Inferior parietal cortex (tissue), 1 donor: ENCODE data around the gene PLAAT5.

Experiments
- DNase-seq: peaks from one replicate; pipeline ENCODE4 v3.0.0-alpha.2; 2016; ENCODE audit errors: extremely low spot score

The PLAAT5 gene

DNA sequence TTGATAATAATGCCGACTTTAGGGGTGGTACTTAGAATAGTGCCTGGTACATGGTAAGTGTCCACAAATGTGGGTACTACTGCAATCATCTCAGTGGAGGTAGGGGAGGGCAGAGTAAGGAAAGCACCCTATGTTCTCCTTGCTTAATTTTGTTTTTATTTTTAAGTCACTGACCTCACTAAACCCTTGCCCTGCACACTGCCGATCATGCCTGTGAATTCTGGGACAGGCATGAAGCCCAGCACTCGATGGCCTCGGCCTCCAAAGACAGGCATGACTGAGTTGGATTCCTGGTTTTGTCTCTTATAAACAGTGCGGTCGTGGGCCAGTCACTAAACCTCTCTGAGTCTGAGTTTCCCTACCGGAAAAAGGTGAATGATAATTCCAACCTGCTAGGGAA is 21.8 kb upstream of the PLAAT5 start:
- DNase-seq: no peak

DNA sequence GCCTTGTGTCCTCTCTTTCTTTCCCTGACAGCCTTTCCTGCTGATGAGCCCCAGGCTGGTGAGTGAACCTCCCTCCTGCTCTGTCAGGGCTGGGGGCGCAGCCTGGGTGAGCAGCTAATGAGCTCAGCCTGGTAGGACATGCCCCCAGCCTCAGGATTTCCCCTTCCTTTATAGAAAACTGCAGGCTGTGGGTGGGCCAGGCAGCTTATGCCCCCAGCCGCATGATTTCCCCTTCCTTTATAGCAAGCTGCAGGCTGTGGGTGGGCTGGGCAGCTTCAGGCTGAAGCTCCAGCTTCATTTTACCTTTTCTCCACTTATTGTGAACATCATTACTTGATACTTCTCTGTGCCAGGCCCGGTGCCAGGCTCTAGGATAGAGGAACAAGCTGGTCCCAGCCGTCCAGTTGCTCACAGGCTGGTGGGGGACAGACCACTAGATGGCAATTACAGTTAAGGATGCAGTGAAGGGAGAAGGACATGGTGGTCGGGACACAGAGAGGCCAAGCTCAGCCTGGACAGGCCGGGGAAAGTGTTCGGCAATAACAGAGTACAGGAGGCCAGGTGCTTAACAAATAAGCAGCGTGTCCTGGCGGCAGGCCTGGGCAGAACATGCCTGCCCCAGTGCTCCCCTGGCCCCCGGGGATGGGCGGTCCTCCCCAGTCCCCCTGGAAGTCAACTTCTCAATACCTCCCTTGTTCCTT is 20.2 kb upstream of the PLAAT5 start:
- no peak for DNase-seq

DNA sequence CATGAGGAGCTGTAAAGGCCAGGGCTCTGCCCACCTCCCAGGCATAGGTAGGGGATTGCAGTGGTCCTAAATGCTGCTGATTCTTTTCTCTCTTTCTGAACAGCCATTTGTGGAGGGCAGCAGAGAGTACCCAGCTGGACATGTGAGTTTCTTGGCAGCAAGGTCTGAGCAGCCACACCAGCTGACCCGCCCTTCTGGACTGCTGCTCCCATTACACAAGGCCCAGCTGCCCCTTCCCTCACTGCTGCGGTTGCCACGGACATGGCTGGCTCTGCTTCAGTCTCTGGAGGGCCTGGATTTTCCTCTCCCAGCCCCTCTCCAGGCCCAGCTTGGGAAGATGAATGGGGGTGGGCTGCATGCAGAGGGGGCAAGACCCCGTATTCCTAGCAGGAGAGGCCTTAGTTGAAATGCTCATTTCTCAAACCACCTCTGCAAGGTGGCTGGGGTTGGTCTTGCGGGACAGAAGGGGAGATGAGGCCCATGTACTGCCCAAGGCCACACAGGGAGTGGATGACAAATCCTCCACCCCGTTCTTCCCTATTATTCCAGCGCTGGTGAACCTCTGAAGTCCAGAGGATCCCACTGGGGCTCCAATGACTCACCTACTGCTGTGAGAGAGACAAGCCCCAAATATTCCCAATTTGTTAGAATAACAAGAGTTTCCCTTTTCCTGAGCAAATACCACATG is 19.5 kb upstream of the PLAAT5 start:
- DNase-seq: peak; percentile 79

DNA sequence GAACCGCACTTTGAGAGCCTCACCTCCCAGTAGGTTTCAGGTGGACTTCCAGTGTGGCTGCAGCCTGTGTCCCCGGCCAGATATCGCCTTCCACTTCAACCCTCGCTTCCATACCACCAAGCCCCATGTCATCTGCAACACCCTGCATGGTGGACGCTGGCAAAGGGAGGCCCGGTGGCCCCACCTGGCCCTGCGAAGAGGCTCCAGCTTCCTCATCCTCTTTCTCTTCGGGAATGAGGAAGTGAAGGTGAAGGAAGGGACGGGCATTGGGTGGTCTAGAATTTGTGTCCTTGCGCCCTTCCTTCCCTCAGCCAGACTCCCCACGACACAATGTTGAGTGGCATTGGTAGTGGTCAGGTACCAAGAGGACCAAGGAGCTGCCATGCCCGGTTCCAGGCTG is 17.8 kb upstream of the PLAAT5 start:
- no peak for DNase-seq

DNA sequence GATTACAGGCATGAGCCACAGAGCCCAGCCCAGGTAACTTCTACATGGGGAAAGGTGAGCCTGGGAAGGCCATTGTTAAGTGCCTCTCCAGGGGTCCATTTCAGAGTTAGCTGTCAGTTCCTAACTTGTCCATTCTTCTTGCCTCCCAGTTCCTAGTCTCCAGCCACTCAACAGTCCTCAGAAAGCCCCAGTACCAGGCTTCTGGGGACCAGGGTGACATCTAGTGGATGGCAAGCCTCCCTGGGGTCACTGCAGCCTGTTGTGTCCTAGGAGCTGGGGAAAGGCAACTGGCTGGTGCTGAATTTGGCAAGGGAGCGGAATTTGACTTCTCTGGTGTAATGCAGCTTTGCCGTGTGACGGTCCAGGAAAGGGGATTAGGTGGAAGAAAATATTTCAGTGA is 17.0 kb upstream of the PLAAT5 start:
- DNase-seq: peak; percentile 82

DNA sequence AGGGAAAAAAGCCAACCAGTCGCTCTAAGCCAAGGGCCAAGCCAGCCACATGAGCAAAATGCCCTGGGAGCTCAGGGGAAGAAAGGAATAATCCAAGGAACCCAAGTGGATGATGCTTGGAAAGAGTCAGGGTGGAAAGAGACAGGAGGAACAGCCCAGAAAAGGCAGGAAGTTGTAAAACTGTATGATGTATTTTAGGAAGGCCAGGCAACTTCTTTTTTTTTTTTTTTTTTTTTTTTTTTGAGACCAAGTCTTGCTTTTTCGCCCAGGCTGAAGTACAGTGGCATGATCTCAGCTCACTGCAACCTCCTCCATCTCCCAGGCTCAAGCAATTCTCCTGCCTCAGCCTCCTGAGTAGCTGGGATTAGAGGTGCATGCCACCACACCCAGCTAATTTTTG is 16.5 kb upstream of the PLAAT5 start:
- no peak for DNase-seq

DNA sequence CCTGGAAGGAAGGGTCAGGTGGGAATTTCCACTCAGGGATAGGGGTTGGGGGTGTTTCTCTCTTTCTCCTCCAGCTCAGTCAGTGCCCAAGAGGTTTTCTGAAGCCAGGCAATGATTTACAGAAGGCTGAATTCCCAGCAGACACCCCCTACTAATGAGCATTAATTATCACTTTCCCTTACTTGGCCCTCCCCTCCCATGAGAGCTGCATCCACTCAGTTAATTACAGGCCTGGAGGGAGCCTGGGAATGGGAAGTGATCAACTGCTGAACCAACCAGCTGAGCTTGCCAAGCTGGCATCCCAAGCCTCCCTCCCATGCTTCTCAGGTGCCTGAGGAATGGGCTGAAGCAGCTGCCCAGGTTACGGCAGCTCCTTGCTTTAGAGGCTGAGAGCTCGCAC is 15.9 kb upstream of the PLAAT5 start:
- DNase-seq: no peak

DNA sequence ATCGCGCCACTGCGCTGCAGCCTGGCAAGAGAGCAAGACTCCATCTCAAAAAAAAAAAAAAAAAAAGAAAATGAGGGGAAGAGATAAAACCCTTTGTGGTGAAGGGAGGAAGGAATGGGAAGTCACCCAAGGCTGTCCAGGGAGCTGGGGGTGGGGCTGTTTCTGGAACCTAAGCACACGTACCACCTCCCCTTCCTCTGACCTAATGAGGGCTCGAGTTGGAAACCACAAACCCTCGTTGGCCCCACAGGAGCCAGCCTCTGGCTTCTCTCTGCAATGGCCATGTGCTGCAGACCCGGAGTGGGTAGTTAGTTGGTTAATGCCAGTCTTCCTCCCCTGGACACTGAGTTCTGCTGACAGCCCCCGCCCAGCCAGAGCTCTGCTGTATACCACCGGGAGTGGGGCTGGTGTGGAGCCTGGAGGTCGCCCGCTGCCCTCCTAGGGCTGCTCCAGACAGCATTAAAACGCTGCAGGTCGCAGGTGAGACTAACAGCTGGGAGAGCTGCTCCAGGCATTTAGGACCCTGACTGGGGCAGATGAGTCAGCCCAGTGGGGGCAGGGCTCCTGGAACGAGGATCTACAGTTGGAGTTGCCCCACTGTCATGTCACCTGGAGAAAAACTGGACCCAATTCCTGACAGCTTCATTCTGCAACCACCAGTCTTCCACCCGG is 15.0 kb upstream of the PLAAT5 start, which contains the start of gene LGALS12:
Gene LGALS12 (plus strand): TSS at position 228 of the 672 bp plus-strand sequence. CDS start 375 bp downstream, at position 603.
- DNase-seq: no peak

DNA sequence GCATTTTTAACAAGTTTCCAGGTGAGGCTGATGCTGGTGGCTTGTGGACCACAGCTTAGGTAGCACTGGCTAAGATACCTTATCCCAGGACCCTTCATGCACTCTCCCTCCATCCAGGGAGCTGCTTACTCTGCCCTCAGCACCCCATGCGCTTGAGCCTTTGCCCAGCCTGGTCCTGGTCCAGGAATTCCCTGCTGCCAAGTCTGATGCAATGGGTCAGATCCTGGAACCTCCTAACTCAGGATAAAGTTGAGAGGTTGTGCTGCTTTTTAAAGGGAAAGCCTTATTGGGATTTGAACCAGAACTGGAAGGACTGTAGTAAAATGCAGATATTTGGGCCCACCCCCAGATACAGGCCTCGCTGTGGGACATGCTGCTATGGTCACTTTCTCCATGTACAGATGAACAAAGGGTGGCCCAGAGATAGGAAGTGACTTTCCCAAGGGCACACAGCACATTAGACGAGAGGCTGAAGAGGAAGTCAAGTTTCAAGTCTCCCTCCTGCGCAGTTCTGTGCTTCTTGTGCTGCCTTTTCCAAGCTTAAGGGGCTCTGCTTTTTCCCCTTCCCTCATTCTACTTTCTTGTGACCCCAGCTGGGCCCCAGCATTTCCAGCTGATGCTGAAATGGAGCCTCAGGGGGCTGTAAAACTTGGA is 14.1 kb upstream of the PLAAT5 start:
- no peak for DNase-seq

DNA sequence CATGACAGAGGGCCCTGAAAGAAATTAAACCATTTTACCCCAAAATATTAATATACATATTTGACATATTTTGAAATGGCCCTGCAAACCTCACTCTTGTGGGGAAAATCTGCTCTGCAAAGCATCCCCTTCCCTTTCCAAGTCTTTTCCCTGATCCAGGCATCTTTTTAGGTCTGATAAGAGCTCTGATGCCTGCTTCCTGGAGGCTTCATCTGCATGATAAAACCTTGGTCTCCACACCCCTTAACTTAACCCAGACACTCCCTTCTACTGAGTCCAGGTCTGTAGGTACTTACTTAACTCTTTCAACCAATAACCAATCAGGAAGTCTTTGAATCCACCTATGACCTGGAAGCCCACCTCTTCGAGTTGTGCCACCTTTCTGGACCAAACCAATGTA is 13.1 kb upstream of the PLAAT5 start:
- no peak for DNase-seq

DNA sequence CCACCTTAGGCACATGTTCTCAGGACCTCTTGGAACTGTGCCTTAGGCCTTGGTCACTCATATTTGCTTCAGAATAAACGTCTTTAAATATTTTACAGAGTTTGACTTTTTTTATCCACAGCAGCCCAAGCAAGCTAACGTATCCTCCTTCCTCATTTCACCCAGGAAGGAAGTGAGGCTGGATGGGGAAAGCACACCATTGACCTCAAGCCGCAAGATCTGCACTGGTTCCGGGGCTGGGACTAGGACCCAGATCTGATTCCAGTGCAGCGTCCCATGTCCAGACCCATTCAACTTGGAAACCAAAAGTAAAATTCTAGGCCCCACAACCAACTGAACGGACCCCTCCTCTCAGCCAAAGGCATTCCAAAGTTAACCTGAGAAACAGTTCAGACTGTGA is 12.5 kb upstream of the PLAAT5 start:
- no peak for DNase-seq

DNA sequence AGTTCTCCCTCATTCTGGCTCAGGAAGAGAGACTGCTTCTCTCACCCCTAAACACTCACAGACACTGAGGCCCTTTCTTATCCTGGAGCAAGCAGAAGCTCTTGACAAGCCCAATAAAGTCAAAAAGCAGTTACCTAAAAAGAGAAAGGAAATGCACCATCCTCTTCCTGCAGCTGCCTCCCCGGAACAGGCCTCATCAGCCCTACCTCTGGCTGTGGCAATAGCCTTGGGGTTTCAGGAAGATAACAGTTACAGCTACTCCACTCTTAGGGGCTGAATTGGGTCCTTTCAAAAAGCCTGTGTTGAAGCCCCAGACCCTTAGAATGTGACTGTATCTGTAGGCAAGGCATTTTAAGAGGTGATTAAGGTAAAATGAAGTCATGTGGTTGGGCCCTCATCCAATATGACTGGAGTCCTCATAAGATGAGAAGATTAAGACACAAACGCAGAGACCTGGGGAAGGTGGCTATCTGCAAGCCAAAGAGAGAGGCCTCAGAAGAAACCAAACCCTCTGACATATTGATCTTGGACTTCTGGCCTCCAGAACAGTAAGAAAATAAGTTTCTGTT is 11.4 kb upstream of the PLAAT5 start:
- no peak for DNase-seq

DNA sequence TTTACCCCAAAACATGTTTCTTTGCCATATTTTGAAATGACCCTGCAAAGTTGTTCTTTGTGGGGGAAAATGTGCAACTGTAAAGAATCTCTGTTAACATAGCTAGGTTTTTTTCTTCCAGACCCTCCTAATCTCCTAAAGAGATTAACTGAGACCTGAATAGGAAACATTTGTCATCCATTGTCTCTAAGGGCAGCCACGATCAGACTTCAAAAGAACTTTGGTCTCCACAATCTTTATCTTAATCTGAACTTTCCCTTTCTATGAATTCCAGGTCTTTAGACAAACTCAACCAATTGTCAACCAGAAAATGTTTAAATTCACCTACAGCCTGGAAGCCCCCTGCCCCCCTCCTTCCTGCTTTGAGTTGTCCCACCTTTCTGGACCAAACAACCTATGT is 10.3 kb upstream of the PLAAT5 start:
- DNase-seq: no peak

DNA sequence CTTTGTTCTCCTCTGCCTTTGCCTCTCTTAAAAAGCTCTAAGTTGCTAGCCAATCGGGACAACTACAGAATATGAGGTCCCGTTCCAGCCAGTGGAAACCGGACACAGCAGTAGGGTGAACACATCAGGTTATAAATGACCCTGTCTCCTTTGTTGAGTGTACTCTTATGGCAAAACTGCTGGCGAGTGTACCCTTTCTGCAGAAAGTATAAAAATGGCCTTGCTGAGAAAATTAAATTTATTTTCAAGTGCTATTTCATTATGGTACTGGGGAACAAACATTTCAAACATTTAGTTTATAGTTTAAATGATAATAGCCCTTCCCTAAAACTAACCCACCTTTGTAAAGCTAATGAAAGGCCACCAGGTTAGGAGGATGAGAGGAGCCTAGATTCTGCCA is 8.9 kb upstream of the PLAAT5 start:
- DNase-seq: no peak

DNA sequence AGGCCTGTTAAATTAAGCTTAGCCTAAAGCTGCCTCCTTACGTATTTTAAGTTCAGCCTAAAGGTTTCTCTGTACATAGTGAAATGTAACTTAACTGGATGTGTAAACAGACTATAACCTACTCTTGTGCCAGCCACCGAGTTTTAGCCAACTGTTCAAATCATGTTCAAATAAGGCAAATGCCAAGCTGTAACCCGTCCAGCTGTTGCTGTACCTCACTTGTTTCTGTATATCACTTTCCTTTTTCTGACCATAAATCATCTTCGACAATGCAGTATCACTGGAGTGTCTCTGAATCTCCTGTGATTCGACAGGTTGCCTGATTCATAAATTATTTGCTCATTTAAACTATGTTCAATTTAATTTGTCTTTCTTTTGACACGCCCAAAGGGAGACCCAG is 4.0 kb upstream of the PLAAT5 start:
- no peak for DNase-seq

DNA sequence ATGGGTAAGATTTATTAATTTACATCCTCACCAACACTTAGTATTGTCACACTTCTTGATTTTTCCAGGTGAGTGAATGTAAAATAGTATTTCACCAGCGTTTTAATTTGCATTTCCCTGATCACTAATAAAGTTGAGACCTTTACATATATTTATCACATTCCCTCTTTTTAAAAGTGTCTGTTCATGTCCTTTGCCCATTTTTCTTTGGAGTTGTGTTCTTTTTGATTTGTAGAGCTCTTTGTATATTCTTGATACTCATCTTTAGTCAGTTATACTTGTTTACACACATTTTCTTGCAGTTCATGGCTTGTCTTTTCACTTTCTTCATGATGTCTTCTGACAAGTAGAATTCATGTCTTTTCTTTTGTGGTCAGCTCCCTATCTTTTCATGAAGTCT is 2.2 kb upstream of the PLAAT5 start:
- no peak for DNase-seq

DNA sequence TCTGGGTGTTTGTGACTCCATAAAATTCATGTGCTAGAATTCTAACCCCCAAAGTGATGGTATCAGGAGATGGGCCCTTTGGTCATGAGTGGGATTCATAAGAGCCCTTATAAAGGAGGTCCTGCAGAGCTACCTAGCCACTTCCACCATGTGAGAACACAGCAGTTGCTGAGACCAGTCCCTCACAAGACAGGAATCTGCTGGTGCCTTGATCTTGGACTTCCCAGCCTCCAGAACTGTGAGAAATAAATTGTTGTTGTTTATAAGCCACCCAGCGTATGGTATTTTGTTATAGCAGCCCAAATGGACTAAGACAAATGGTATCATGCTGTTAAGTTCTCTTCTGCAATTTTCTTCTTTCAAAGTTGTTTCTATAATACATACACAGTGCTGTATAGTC is 1.5 kb upstream of the PLAAT5 start:
- no peak for DNase-seq

DNA sequence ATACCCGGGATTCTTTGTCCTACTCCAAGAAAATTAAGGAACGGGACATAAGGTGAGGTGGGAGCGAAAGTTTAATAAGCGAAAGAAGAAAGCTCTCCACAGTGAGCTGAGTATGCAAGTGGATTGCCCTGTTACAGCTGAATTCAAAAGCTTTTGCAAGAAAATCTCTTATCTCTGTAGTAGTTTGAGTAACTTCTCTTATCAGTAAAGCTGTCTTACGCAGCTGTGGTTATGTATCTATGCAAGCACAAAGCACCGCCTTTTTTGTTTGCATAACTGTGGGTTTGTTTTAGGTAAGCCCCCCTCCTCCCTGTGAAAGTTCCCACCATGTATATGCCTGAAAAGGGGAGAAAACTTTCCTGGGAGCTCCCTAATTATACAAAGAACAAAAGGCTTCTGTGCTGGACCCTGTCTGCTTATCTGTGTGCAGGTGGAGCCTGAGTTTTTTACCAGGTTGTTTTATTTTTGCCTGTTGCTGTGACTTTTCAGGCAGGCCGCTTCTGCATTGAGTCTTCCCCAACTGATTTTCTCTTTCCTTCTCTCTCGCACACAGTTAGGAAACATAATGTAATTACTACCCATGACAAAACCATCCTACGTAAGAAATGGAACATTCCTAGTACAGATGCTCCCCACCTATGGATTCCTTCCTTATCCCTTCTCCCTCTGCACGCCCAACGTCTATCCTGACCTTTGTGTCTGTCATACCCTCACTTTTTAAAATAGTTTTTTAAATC is 837 bp upstream of the PLAAT5 start:
- no peak for DNase-seq

DNA sequence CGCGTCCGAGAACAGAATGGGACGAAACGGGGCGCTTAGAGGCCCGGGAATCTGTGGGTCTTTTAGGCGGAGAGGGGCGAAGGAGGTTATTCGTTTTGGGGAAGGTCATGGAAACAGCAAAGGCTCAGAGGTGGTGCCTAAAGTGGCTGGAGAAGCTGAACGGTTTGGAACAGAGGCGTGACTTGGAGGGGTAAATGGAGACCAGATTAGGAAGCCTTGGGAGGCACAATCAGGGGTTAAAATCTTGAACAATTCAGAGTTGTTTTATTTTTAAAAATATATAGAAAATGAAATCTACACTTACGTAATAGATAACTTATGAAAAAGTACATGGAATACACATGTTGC is 247 bp upstream of the PLAAT5 start:
- DNase-seq: no peak

DNA sequence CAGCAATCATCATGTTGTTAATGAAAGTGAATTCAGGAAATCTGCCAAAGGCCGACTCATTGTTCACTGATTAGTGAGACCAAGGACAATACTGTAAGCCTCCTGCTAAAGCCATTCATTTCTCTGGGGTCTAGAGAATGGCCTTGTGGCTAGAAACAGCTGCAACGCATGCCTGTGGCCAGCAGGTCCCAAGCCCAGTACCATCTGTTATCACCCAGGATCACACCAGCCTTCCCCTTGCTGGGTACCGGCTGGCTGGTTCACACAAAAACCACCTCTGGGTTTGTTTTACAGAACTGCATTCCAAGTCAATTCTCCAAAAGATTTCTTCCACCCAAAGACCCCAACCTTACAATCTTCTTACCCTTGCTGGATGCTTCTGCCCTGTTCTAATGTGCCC is 1.1 kb downstream of the PLAAT5 start:
- DNase-seq: no peak

DNA sequence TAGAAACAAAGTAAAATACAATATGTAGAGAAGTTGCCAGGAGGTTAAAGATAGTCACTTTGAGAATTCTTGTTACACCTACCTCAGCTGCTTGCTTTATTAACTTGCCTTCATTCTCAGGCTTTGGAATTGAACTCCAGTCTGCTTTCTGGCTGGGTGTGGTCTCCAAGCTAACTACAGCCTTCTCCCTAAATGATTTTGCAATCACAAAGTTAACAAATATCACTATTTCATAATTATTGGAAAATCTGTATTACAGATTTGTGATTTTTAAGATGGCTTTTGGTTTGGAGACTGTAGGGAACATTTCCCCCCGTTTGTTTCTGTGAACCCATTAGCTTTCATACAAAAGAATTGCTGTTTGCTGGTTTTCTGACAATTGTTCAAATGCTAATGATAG is 2.2 kb downstream of the PLAAT5 start:
- DNase-seq: no peak

DNA sequence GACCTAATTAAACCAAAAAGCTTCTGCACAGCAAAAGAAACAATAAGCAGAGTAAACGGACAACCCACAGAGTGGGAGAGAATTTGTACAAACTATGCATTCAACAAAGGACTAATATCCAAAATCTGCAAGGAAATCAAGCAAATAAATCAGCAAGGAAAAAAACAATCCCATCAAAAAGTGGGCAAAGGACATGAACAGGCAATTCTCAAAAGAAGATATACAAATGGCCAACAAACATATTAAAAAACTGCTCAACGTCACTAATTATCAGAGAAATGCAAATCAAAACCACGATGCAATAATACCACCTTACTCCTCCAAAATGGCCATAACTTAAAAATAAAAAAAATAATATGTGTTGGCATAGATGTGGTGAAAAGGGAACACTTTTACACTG is 5.2 kb downstream of the PLAAT5 start:
- DNase-seq: no peak
